SU-DHL-6 (cell line): ENCODE measurements around the gene EZH1.

ENCODE experiments used
- EZH2phosphoT487 ChIP-seq: fragments of 200-600 bp; sonication (generic), shearing (Covaris generic); conservative IDR thresholded peaks from 2 replicates; pipeline ENCODE4 v1.6.1; 2018; ENCODE audit warnings: mild to moderate bottlenecking, antibody characterized with exemption, low read length, moderate library complexity, mixed read lengths
- TF ChIP-seq, protein P1 (sequence below): fragments of 200-600 bp; sonication (generic); IDR thresholded peaks from one replicate; pipeline ENCODE4 v1.5.1; 2017; ENCODE audit warnings: antibody characterized with exemption, mild to moderate bottlenecking, low read length, moderate library complexity; ENCODE audit not compliant: insufficient read depth, poor library complexity, severe bottlenecking

DNA sequence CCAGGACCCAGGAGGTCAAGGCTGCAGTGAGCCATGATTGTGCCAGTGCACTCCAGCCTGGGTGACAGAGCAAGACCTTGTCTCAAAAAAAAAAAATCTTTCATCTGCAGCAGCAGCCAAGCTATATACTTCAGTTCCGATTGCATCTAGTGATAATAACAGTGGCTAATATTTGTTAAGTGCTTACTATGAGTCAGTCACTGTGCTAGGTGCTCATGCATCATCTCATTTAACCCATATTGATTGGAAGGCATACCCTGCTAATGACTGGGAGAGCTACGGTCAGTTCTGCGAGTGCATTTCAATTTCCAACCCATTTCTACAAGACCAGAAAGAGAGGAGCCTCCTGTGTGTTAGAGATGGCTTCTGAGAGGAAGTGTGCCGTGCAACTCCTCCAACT, 93.4 kb downstream of the EZH1 start:
- TF ChIP-seq, protein P1, sequence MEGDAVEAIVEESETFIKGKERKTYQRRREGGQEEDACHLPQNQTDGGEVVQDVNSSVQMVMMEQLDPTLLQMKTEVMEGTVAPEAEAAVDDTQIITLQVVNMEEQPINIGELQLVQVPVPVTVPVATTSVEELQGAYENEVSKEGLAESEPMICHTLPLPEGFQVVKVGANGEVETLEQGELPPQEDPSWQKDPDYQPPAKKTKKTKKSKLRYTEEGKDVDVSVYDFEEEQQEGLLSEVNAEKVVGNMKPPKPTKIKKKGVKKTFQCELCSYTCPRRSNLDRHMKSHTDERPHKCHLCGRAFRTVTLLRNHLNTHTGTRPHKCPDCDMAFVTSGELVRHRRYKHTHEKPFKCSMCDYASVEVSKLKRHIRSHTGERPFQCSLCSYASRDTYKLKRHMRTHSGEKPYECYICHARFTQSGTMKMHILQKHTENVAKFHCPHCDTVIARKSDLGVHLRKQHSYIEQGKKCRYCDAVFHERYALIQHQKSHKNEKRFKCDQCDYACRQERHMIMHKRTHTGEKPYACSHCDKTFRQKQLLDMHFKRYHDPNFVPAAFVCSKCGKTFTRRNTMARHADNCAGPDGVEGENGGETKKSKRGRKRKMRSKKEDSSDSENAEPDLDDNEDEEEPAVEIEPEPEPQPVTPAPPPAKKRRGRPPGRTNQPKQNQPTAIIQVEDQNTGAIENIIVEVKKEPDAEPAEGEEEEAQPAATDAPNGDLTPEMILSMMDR = no peak
- TF ChIP-seq EZH2phosphoT487 = no peak
